NCI-H446 (cell line): ENCODE measurements around the gene SPTLC1.
"Not testable (repeated sequence)": the region's sequence is repeated elsewhere in the genome, so short reads cannot be mapped to it uniquely, and the experiment has no call there.

Source experiments
- DNase-seq, 2 experiments: peaks; one replicate each; lab custom pipeline; 2025; lab: John Stamatoyannopoulos, UW

SPTLC1 gene

GRCh38 chr9:92115071-92115858, at the start of gene SPTLC1:
SPTLC1 (minus strand) TSS chr9:92115413; CDS start chr9:92115370, 43 bp downstream.
- peak; percentile 74 to 87 for DNase-seq

GRCh38 chr9:92164975-92165374, 49.8 kb upstream of the SPTLC1 start:
- DNase-seq = no peak

GRCh38 chr9:92164490-92164889, 49.3 kb upstream of the SPTLC1 start:
- no peak for DNase-seq

DNA sequence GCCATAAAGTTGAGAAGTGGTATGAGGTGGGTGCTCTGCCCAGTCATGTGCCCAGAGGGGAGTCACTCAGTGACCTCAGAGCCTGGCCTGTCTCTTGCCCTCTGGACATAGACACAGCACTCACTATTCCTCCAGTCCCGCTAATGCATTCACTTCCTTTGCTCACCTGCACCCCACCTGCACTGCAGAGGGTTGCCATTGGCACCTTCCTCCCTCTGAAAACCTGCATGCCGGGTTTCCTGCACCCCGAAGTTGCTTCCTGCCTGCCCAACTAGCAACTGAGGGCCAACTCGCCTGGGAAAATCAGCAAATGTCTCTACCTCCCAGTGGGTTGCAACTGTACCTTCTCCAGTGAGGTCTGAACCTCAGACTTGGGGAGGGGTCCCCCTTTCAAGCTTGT, 48.1 kb upstream of the SPTLC1 start:
- no peak for DNase-seq

DNA sequence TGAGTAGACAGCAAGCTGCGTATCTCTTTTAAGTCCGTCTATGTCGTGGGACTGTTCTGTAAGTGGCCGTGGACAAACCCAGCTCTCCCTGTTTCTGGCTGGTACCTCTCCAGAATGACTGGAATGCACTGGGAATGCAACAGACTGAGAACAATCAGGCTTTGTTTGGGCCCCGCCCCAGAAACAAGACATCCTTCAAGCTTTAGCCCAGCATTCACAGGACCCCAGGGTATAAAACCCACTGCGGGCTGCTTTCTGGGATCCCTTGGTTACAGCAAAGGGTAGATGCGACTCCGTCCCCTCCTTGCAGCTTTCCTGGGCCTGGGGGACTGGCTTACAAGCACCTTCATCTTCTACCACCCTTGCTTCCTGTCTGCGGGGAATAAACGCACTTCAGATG, 45.6 kb upstream of the SPTLC1 start:
- DNase-seq = no peak

GRCh38 chr9:92159058-92159457, 43.8 kb upstream of the SPTLC1 start:
- DNase-seq = no peak

DNA sequence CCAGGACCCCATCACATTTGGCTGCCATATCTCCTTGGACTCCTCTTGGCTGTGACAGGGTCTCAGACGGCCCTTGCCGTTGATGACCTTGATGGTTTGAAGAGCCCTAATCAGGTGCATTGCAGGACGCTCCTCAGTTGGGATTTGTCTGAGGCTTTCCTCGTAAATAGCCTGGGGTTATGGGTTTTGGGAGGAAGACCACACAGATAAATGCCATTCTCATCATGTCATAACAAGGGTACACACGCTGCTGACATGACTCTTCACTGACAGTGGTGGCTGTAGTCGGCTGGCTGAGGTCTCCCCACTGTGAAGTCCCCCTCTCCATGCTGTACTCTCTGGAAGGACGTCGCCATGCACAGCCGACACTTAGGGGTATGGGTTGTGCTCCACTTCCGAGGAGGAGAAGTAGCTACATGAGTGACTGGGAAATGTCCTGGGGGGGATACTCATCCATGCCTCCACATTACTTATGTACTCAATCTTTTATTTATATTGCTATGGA, 42.9 kb upstream of the SPTLC1 start:
- DNase-seq = no peak

GRCh38 chr9:92155736-92156135, 40.5 kb upstream of the SPTLC1 start:
- DNase-seq = peak in 1 of 2 experiments; percentile 29

DNA sequence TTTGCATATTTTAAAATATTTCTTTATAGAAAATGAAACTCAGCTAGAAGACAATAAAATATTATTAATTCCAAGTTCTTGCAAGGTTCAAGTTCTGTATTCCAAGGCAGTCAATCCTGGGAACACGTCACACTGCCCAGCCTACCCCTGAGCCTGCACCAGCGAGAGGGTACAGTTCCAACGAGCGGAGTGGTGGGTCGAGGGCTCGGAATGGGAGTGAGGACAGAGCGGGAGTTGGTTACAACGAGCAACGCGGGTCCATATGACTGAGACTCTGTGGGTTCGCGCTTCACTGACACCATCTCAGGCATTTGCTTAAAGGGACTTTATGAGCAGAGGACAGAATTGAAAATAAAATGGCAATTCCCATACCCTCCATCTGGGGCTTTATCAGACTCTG, 40.0 kb upstream of the SPTLC1 start:
- no peak for DNase-seq

DNA sequence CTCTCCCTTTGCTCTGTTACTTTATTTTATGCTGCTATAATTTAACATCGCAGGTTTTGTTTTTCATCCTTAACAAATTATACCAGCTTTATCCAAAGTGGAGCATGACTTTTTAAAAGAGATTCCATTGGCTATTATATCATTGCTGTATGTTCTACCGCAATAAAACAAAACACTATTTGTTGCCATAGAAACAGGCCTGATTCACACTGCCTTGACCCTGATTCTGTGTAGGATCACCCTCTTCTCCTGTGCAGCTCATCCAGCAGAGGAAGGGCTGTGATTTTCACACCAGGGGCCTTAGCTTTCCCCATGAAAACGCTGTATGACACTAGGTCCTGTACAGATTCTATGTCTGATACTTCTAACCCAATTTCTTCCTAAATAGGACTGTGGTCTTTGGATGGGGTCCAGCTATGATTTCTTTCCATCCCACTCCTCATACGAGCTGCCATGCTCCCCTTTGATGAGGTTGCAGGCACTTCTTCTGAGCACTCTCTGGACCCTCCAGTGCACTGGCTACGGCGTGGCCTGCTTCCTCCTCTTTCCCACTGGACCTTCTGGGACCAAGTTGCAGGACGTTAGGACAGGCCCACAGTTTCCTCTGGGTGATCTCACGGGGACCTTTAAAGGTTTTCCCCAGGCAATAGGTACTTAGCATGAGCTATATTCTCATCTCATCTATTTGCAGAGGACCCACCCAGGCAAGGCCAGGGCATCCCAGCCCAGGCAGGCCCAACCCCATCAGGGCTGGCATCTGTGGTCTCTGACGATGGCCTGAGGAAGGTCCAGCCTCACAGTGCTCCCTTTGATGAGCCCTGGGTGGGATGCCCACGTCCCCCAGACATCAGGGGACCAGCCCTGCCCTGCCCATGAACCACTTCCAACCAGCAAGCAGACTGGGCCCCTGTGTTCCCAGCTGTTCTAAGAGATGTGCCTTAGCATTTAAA, 38.5 kb upstream of the SPTLC1 start:
- not testable (repeated sequence) for DNase-seq

GRCh38 chr9:92151691-92152393, 36.6 kb upstream of the SPTLC1 start:
- no peak for DNase-seq

GRCh38 chr9:92150501-92151470, 35.6 kb upstream of the SPTLC1 start:
- DNase-seq = not testable (repeated sequence)

GRCh38 chr9:92147852-92148180, 32.6 kb upstream of the SPTLC1 start:
- no peak for DNase-seq

- DNase-seq = no peak
These were observed 32.0 kb upstream of the SPTLC1 start for GRCh38 chr9:92147030-92147851.

DNA sequence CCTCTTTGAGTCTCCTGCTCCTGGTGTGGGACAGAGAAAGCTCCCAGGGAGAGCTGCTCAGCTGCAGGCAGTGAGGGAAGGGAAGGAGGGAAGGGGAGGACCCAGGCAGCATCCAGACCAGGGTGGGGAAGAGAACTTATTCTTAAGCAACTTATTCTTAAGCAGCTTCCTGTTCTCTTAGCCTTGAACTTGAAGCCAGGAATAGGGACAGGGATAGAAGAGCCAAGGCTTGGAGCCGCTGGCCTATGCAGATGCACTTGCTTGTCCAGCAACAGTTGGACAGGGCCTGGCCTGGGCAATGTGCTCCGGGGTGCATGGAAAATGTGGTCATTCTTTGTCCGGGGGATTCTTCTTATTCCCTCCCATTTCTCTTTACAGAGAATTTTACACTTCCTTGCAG, 31.4 kb upstream of the SPTLC1 start:
- DNase-seq = no peak

DNA sequence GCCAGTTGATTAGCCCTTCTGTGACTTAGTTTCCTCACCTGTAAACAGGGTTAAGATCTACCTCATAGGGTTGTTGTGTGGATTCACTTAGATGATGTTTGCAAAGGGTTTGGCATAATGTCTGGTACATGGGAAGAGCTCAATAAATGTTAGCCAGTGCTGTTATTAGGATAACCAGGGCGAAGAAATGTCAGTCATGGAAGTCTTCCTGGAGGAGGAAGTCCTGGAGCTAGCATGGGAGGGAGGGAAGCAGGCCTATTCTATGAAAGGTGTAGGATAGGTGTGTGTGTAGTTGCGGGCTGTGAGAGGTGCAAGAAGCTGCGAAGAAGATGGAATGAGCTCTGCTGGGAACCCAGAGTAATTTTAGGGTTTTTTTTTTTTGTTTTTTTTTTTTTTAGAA, 30.6 kb upstream of the SPTLC1 start:
- not testable (repeated sequence) for DNase-seq

- DNase-seq = no peak
These were observed 27.1 kb upstream of the SPTLC1 start for GRCh38 chr9:92142329-92142728.

DNA sequence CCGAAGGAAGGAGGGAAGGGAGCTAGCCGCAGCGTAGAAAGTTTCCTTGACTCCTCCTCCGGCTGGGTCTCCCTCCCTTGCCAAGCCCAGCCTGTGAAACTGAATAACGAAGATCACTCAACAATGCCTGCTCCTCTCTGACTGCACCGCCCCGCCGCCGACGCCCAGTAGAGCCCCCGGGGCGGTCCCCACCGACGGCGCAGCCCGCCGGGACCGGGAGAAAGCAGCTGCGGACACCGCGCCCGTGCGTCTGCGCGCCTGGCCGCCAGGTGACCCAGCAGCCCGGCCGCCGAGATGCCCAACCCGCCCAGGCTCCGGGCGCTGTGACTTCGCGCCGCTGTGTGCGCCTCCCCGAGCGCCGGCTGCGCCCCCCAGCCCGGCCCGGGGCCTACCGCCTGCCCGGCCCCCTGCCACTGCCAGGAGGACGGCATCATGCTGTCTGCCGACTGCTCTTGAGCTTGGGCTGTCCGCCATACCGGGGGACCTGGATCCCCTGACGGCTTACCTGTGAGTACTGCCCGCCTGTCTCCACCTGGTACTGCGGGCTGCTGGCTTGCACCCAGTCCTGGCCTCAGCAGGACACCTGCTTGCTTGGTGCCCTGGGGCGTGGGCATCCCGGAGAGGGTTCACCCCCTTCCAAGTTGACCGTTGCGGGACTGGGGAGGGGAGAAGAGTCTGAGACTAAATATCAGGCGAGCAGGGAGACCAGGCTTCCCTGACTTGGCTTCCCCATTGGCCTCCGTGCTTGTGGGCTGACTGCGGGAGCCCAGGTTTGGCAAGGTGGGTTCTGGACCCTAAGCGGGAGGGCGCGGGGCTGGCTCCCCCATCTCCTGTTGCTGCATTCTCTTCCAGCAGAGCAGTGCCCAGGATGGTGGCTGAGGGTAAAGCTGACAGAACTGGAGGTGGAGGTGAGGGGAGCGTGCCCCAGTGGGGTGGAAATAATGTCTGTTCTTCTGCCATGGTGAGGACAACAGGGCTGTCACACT, 26.2 kb upstream of the SPTLC1 start:
- no peak for DNase-seq

DNA sequence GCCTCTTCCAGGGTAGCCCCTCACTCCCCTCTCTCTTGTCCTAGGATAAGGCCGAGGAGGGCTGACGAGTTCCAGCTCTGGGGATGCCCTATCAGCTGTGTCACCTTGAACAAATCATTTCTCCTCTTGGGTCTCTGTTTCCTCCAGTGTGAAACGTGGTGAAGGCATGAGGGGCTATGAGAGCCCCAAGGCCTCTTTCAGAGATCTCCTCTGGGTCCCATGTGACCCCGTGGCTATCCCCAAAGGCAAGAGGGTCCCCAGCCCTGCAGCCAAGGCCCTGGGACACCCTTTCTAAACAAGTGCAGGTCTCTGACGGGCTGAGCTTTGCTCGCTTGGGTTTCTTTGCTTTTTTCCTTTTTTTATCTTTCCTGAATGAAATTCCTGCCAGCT, 25.5 kb upstream of the SPTLC1 start:
- no peak for DNase-seq
